ENCODE measurements around the gene TJAP1. TPM values are rescaled to one million over a fixed set of nuclear protein-coding genes. Genes with fewer than 3 reads are reported as not detected.

Gene TJAP1
- total RNA-seq, 1 donor from 2014 or later = 6.6 TPM

- FAIRE-seq = no peak
- TF ChIP-seq CTCF (IDR thresholded peaks at IDR 0.05; ENCODE audit: insufficient read depth, low read length, severe bottlenecking) = no peak
- Histone ChIP-seq H3K4me3 (ENCODE audit: low read depth, low read length) (no peak overlapping the region), H3K27me3 (ENCODE audit: control insufficient read depth, insufficient read depth, low read length) (no peaks in the 10 kb centered on the region), H3K36me3 (ENCODE audit: control insufficient read depth, insufficient read depth, low read length) (no peaks in the 10 kb centered on the region)
- DNase-seq (ENCODE audit: low read depth) = no peak
Observed at GRCh38 chr6:43476746-43477145, 624 bp upstream of the TJAP1 start.

- no peak for TF ChIP-seq CTCF (IDR thresholded peaks at IDR 0.05; ENCODE audit: insufficient read depth, low read length, severe bottlenecking)
- FAIRE-seq (no peak), DNase-seq (ENCODE audit: low read depth) (no peak)
- no peaks in the 10 kb centered on the region for H3K27me3 ChIP-seq (ENCODE audit: control insufficient read depth, insufficient read depth, low read length)
- peaks cover under 1% of the 10 kb centered on the region for H3K36me3 ChIP-seq (ENCODE audit: control insufficient read depth, insufficient read depth, low read length)
- peak overlapping the region; percentile 64 for H3K4me3 ChIP-seq (ENCODE audit: low read depth, low read length)
Observed at GRCh38 chr6:43478008-43478372, 620 bp downstream of the TJAP1 start.

- peak; percentile 89 for DNase-seq (ENCODE audit: low read depth)
Observed at GRCh38 chr6:43481075-43481474, 3.7 kb downstream of the TJAP1 start.

GRCh38 chr6:43481591-43482236 is 4.3 kb downstream of the TJAP1 start:
- no peak for TF ChIP-seq CTCF (IDR thresholded peaks at IDR 0.05; ENCODE audit: insufficient read depth, low read length, severe bottlenecking)
- peak; percentile 93 for DNase-seq (ENCODE audit: low read depth)
- Histone ChIP-seq H3K27me3 (ENCODE audit: control insufficient read depth, insufficient read depth, low read length) (no peaks in the 10 kb centered on the region), H3K4me3 (ENCODE audit: low read depth, low read length) (no peak overlapping the region), H3K36me3 (ENCODE audit: control insufficient read depth, insufficient read depth, low read length) (peaks cover 2% of the 10 kb centered on the region)
- no peak for FAIRE-seq

More at GRCh38 chr6:43481075-43481474, 3.7 kb downstream of the TJAP1 start:
- Histone ChIP-seq H3K36me3 (ENCODE audit: control insufficient read depth, insufficient read depth, low read length) (peaks cover 2% of the 10 kb centered on the region), H3K4me3 (ENCODE audit: low read depth, low read length) (no peak overlapping the region), H3K27me3 (ENCODE audit: control insufficient read depth, insufficient read depth, low read length) (no peaks in the 10 kb centered on the region)
- TF ChIP-seq CTCF (IDR thresholded peaks at IDR 0.05; ENCODE audit: insufficient read depth, low read length, severe bottlenecking) = no peak
- no peak for FAIRE-seq

GRCh38 chr6:43488667-43489276 is 11.4 kb downstream of the TJAP1 start:
- DNase-seq (ENCODE audit: low read depth) (no peak), FAIRE-seq (no peak)

More at GRCh38 chr6:43488667-43489276, 11.4 kb downstream of the TJAP1 start:
- Histone ChIP-seq H3K4me3 (ENCODE audit: low read depth, low read length) (no peak overlapping the region), H3K27me3 (ENCODE audit: control insufficient read depth, insufficient read depth, low read length) (no peaks in the 10 kb centered on the region), H3K36me3 (ENCODE audit: control insufficient read depth, insufficient read depth, low read length) (no peaks in the 10 kb centered on the region)
- no peak for TF ChIP-seq CTCF (IDR thresholded peaks at IDR 0.05; ENCODE audit: insufficient read depth, low read length, severe bottlenecking)

Data from bronchial epithelial cell (primary cell).